Fibroblast of lung (primary cell): ENCODE data around the gene CSF3R. TPM values are rescaled to one million over a fixed set of nuclear protein-coding genes. Genes with fewer than 3 reads are reported as not detected.

Experiments
- DNase-seq, 2 donors: peaks; one replicate each; pipeline versions ENCODE4 v3.0.0 to v3.0.0-alpha.2; 2010; ENCODE audit warnings: low read depth in 2 of 2
- H2AFZ ChIP-seq: 2 replicates; pipeline ENCODE4 v1.5.1; 2012; ENCODE audit warnings: low read length, control low read depth, inconsistent platforms
- H3K27ac ChIP-seq: 2 replicates; pipeline ENCODE4 v1.5.1; 2011; ENCODE audit warnings: low read length, control low read depth; ENCODE audit not compliant: insufficient read depth
- H3K27me3 ChIP-seq: 2 replicates; pipeline ENCODE4 v1.5.1; 2011; ENCODE audit warnings: mild to moderate bottlenecking, low read length; ENCODE audit not compliant: control insufficient read depth, insufficient read depth
- H3K36me3 ChIP-seq: 2 replicates; pipeline ENCODE4 v1.5.1; 2011; ENCODE audit warnings: low read length; ENCODE audit not compliant: control insufficient read depth, insufficient read depth
- H3K4me1 ChIP-seq: 2 replicates; pipeline ENCODE4 v1.5.1; 2011; ENCODE audit warnings: low read length; ENCODE audit not compliant: control insufficient read depth, insufficient read depth; ENCODE audit errors: extremely low read depth
- H3K4me2 ChIP-seq: 2 replicates; pipeline ENCODE4 v1.5.1; 2011; ENCODE audit warnings: low read length, control low read depth; ENCODE audit not compliant: insufficient read depth; ENCODE audit errors: extremely low read depth
- H3K4me3 ChIP-seq, 4 experiments: fragments of 200-600 bp in 1 of 4; sonication (generic) in 1 of 4; replicated peaks in 1 of 4; 2 replicates each; pipeline ENCODE4 v1.5.1; 2011 to 2016; ENCODE audit warnings: low read length in 4 of 4, low read depth in 3 of 4, mild to moderate bottlenecking in 3 of 4, control low read depth in 2 of 4, inconsistent platforms in 1 of 4, mixed read lengths in 1 of 4; ENCODE audit not compliant: insufficient read depth in 1 of 4; ENCODE audit errors: control extremely low read depth in 1 of 4
- H3K79me2 ChIP-seq: 2 replicates; pipeline ENCODE4 v1.5.1; 2012; ENCODE audit warnings: mild to moderate bottlenecking, low read length, inconsistent platforms; ENCODE audit not compliant: control insufficient read depth, insufficient read depth
- H3K9ac ChIP-seq: 2 replicates; pipeline ENCODE4 v1.5.1; 2011; ENCODE audit warnings: mild to moderate bottlenecking, low read length, control low read depth; ENCODE audit not compliant: insufficient read depth
- H3K9me3 ChIP-seq: 2 replicates; pipeline ENCODE4 v1.5.1; 2012; ENCODE audit warnings: low read depth, low read length; ENCODE audit not compliant: control insufficient read depth, insufficient read depth
- H4K20me1 ChIP-seq: 2 replicates; pipeline ENCODE4 v1.5.1; 2011; ENCODE audit warnings: low read length; ENCODE audit not compliant: control insufficient read depth, insufficient read depth; ENCODE audit errors: extremely low read depth
- EZH2 ChIP-seq: IDR thresholded peaks from 2 replicates; pipeline ENCODE4 v1.5.1; 2012; ENCODE audit warnings: low read length, control low read depth, mild to moderate bottlenecking; ENCODE audit errors: missing control alignments
- polyA plus RNA-seq, 2 donors: library from polyadenylated mRNA; depleted of rRNA in 1 of 2; stranded (reverse) in 1 of 2; unstranded in 1 of 2; fragments of >200 nt; gene quantifications; 2 replicates each; pipeline ENCODE4 v1.2.1, GENCODE V29; 2011 to 2012; ENCODE audit warnings: missing spikeins in 1 of 2
- total RNA-seq: library from RNA; depleted of rRNA; stranded (reverse); fragments of >200 nt; gene quantifications from 2 replicates; pipeline ENCODE4 v1.2.1, GENCODE V29; 2014
- TF ChIP-seq, protein P1 (sequence below), 2 donors: IDR thresholded peaks in 1 of 2; conservative IDR thresholded peaks in 1 of 2; 1 replicate in 1 of 2; 2 replicates in 1 of 2; pipeline ENCODE4 v1.5.1; 2011 to 2012; ENCODE audit warnings: low read length in 2 of 2, control low read depth in 1 of 2, inconsistent platforms in 1 of 2, low read depth in 1 of 2, mild to moderate bottlenecking in 1 of 2

Gene CSF3R
- total and polyA plus RNA-seq, 2 donors (not counting 1 experiment from before 2014, with no cell fraction given) = under 0.01 TPM; not detected in 1

DNA sequence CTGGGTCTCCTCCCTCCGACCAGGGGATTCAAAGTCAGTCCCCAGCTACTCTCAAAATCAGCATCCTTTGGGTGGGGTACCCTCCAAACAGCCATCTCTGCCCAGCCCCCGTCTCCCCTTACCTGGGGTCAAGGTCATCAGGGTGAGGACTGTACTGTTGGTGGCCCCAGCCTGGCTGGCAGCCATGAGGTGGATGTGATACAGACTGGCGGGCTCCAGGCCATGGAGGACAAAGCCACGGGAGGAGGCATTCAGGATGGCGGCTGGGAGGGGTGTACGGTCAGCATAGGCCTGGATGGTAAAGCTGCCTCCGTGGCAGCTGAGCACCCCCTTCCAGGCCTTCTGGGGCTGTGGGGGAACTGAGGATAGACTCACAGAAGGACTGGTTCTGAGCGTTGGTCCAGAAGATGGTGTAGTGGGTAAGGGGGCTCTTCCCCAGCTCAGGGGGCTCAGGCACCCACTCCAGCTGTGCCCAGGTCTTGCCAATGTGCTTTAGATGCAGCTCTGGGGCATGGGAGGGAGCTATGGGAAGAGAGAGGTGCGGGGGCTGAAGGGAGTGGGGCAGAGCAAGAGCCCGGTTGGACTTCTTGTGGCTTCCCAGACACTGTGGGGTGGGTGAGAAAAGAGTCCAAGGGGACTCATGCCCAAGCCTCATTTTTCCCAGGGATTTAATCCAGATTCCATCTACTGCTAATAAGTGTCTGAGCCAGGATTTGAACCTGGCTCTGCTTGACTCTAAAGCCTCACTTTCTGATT, 14.8 kb downstream of the CSF3R start:
- Histone ChIP-seq H3K36me3 (no peaks in the 10 kb centered on the region), H3K4me1 (peaks cover 3% of the 10 kb centered on the region), H3K4me3 (no peak overlapping the region), H3K4me2 (no peak overlapping the region), H3K79me2 (peaks cover 7% of the 10 kb centered on the region), H2AFZ (no peak overlapping the region), H3K9me3 (no peaks in the 10 kb centered on the region), H3K27ac (no peak overlapping the region), H3K9ac (no peak overlapping the region), H3K27me3 (no peaks in the 10 kb centered on the region), H4K20me1 (no peaks in the 10 kb centered on the region)
- no peak for TF ChIP-seq EZH2
- TF ChIP-seq, protein P1, sequence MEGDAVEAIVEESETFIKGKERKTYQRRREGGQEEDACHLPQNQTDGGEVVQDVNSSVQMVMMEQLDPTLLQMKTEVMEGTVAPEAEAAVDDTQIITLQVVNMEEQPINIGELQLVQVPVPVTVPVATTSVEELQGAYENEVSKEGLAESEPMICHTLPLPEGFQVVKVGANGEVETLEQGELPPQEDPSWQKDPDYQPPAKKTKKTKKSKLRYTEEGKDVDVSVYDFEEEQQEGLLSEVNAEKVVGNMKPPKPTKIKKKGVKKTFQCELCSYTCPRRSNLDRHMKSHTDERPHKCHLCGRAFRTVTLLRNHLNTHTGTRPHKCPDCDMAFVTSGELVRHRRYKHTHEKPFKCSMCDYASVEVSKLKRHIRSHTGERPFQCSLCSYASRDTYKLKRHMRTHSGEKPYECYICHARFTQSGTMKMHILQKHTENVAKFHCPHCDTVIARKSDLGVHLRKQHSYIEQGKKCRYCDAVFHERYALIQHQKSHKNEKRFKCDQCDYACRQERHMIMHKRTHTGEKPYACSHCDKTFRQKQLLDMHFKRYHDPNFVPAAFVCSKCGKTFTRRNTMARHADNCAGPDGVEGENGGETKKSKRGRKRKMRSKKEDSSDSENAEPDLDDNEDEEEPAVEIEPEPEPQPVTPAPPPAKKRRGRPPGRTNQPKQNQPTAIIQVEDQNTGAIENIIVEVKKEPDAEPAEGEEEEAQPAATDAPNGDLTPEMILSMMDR (conservative IDR thresholded peaks at IDR 0.05 in 1 of 2, IDR thresholded peaks at IDR 0.05 in 1 of 2; ENCODE audit: low read depth in 1 of 2, low read length in 2 of 2) = no peak
- DNase-seq = no peak

DNA sequence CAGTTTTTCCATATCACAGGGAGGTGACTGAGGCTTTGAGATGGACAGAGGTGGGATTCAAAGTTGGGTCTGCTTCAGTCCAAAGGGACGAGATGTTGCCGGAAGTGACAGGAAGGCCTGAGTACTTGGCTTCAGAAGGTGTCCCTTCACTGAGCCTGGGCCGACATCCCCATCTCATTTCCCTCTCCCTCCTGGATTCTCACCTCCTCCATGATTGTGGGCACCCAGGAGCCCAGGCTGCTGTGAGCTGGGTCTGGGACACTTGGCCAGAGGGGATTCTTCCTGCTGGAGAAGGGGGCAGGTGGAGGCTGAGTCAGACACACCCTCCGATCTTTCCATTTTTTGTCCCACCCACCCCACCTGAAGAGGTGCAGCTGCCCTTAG, 15.7 kb downstream of the CSF3R start:
- H2AFZ ChIP-seq = no peak overlapping the region

DNA sequence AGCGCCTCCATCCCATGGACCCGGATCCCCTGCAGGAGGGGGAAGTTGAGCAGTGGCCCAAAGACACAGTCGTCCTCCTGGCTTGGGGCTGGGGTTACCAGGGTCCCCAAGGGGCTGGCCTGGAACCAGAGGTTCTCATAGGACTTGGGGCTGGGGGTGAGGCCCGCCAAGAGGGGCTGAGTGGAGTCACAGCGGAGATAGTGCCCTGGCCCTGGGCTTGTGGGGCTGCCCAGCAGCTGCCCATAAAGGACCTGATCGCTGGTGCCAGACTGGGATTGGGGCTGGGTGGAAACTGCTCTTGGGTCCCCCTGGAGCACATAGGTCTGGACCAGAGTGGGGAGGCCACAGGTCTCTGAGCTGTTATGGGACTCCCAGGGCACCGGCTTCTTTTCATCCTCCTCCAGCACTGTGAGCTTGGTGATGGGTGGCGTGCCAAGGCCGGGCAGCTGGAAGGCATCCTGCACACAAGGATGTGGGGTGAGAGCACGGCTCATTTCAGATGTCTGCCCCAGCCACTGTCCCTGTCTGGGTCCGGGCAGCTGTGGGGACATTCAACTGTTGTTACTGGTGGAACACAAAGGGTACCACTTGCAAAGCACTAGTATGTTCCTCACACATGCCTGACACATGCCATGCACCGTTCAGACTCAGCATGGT, 16.2 kb downstream of the CSF3R start:
- no peak for DNase-seq
- Histone ChIP-seq H3K4me1 (peaks cover 3% of the 10 kb centered on the region), H3K27me3 (no peaks in the 10 kb centered on the region), H4K20me1 (no peaks in the 10 kb centered on the region), H3K27ac (no peak overlapping the region), H3K9me3 (no peaks in the 10 kb centered on the region), H2AFZ (no peak overlapping the region), H3K4me3 (no peak overlapping the region), H3K4me2 (no peak overlapping the region), H3K36me3 (peaks cover 6% of the 10 kb centered on the region), H3K9ac (no peak overlapping the region), H3K79me2 (peaks cover 11% of the 10 kb centered on the region)
- TF ChIP-seq, protein P1 (conservative IDR thresholded peaks at IDR 0.05 in 1 of 2, IDR thresholded peaks at IDR 0.05 in 1 of 2; ENCODE audit: low read depth in 1 of 2, low read length in 2 of 2) = no peak
- no peak for TF ChIP-seq EZH2

More for the DNA sequence above, 15.7 kb downstream of the CSF3R start:
- no peaks in the 10 kb centered on the region for H3K9me3 ChIP-seq
- H3K27ac ChIP-seq = no peak overlapping the region
- H3K4me1 ChIP-seq = peaks cover 3% of the 10 kb centered on the region
- H3K36me3 ChIP-seq = peaks cover 4% of the 10 kb centered on the region
- DNase-seq = no peak
- no peaks in the 10 kb centered on the region for H3K27me3 ChIP-seq
- TF ChIP-seq, protein P1 (conservative IDR thresholded peaks at IDR 0.05 in 1 of 2, IDR thresholded peaks at IDR 0.05 in 1 of 2; ENCODE audit: low read depth in 1 of 2, low read length in 2 of 2) = no peak
- TF ChIP-seq EZH2 = no peak
- no peak overlapping the region for H3K9ac ChIP-seq
- H3K4me2 ChIP-seq = no peak overlapping the region
- no peak overlapping the region for H3K4me3 ChIP-seq
- peaks cover 11% of the 10 kb centered on the region for H3K79me2 ChIP-seq
- H4K20me1 ChIP-seq = no peaks in the 10 kb centered on the region
